SK-N-SH (cell line): ENCODE results near the gene PHC3. TPM values are rescaled to one million over a fixed set of nuclear protein-coding genes. Genes with fewer than 3 reads are reported as not detected.

Source experiments
- CTCF ChIA-PET: fragments of 300-600, 350-600 bp; formaldehyde crosslinking; extraction: SDS; loops from one replicate; lab custom pipeline; 2021; lab: Yijun Ruan, JAX
- POLR2A ChIA-PET: fragments of 350-600 bp; sonication (Branson Sonifier 250); formaldehyde crosslinking; extraction: SDS; loops from one replicate; lab custom pipeline; 2020; ENCODE audit warnings: antibody characterized with exemption, inconsistent platforms; lab: Yijun Ruan, JAX
- DNase-seq: peaks from one replicate; pipeline ENCODE4 v3.0.0; 2012
- H2AFZ ChIP-seq: fragments of 200-600 bp; sonication (generic); 2 replicates; pipeline ENCODE4 v1.8.1; 2016; ENCODE audit warnings: antibody characterized with exemption, mild to moderate bottlenecking, low read depth
- H3F3A ChIP-seq: fragments of 200-600 bp; sonication (generic); replicated peaks from 2 replicates; pipeline ENCODE3; 2016; ENCODE audit warnings: antibody characterized with exemption, mild to moderate bottlenecking; ENCODE audit not compliant: insufficient read depth
- H3K27ac ChIP-seq, 2 experiments: fragments of 200-500 bp in 1 of 2; fragments of 200-600 bp in 1 of 2; sonication (Bioruptor generic) in 1 of 2; sonication (generic), shearing (Covaris generic) in 1 of 2; 2 replicates each; pipeline versions ENCODE4 v1.5.1 to v1.6.1; 2014 to 2016; ENCODE audit warnings: low read depth in 2 of 2, inconsistent platforms in 1 of 2, low read length in 1 of 2, mild to moderate bottlenecking in 1 of 2, mixed read lengths in 1 of 2
- H3K27me3 ChIP-seq: fragments of 200-600 bp; sonication (generic), shearing (Covaris generic); 2 replicates; pipeline ENCODE4 v1.6.1; 2016; ENCODE audit warnings: mixed run types; ENCODE audit not compliant: insufficient read depth
- H3K36me3 ChIP-seq, 2 experiments: fragments of 200-500 bp in 1 of 2; fragments of 200-600 bp in 1 of 2; sonication (Bioruptor generic) in 1 of 2; sonication (generic) in 1 of 2; replicated peaks in 1 of 2; 2 replicates each; pipeline versions ENCODE3 to v1.5.1; 2014 to 2016; ENCODE audit warnings: low read length in 1 of 2, mild to moderate bottlenecking in 1 of 2; ENCODE audit not compliant: insufficient read depth in 2 of 2, control insufficient read depth in 1 of 2
- H3K4me1 ChIP-seq, 2 experiments: fragments of 200-500 bp in 1 of 2; fragments of 200-600 bp in 1 of 2; sonication (Bioruptor generic) in 1 of 2; sonication (generic), shearing (Covaris generic) in 1 of 2; 2 replicates each; pipeline versions ENCODE4 v1.5.1 to v1.6.1; 2014 to 2016; ENCODE audit warnings: low read depth in 1 of 2, low read length in 1 of 2, mixed run types in 1 of 2; ENCODE audit not compliant: insufficient read depth in 2 of 2, control insufficient read depth in 1 of 2
- H3K4me2 ChIP-seq: fragments of 200-600 bp; sonication (generic), shearing (Covaris generic); 2 replicates; pipeline ENCODE4 v1.6.1; 2017; ENCODE audit warnings: mixed run types
- H3K4me3 ChIP-seq, 2 experiments: fragments of 200-500 bp in 1 of 2; fragments of 200-600 bp in 1 of 2; sonication (Bioruptor generic) in 1 of 2; sonication (generic), shearing (Covaris generic) in 1 of 2; 2 replicates each; pipeline versions ENCODE4 v1.5.1 to v1.8.1; 2014 to 2016; ENCODE audit warnings: low read depth in 2 of 2, inconsistent platforms in 1 of 2, low read length in 1 of 2, mild to moderate bottlenecking in 1 of 2, mixed read lengths in 1 of 2, moderate library complexity in 1 of 2
- H3K79me2 ChIP-seq: fragments of 200-600 bp; sonication (generic); 2 replicates; pipeline ENCODE4 v1.8.1; 2017; ENCODE audit warnings: mild to moderate bottlenecking; ENCODE audit not compliant: insufficient read depth
- H3K9ac ChIP-seq: fragments of 200-600 bp; sonication (generic); 2 replicates; pipeline ENCODE4 v1.6.1; 2017; ENCODE audit warnings: mixed run types
- H3K9me2 ChIP-seq: fragments of 200-600 bp; sonication (generic); 2 replicates; pipeline ENCODE4 v1.6.1; 2017; ENCODE audit warnings: mixed run types
- H3K9me3 ChIP-seq: fragments of 200-600 bp; sonication (generic); 2 replicates; pipeline ENCODE4 v1.6.1; 2017; ENCODE audit warnings: mixed run types, mild to moderate bottlenecking, moderate library complexity
- H4K20me1 ChIP-seq: fragments of 200-600 bp; sonication (generic); 2 replicates; pipeline ENCODE4 v1.6.1; 2017; ENCODE audit warnings: mild to moderate bottlenecking, mixed run types; ENCODE audit not compliant: insufficient read depth
- EZH2phosphoT487 ChIP-seq: fragments of 200-600 bp; sonication (generic); IDR thresholded peaks from 2 replicates; pipeline ENCODE4 v1.6.1; 2017; ENCODE audit warnings: low read depth, mixed run types, mild to moderate bottlenecking, antibody characterized with exemption, moderate library complexity, borderline replicate concordance
- FOSL2 ChIP-seq: IDR thresholded peaks from 2 replicates; pipeline ENCODE4 v1.4.0; 2012; ENCODE audit warnings: low read depth, mild to moderate bottlenecking, moderate library complexity, borderline replicate concordance
- GABPA ChIP-seq: IDR thresholded peaks from 2 replicates; pipeline ENCODE4 v1.4.0; 2012; ENCODE audit warnings: low read depth, mild to moderate bottlenecking
- JUND ChIP-seq: IDR thresholded peaks from 2 replicates; pipeline ENCODE4 v1.4.0; 2012
- MAX ChIP-seq: IDR thresholded peaks from 2 replicates; pipeline ENCODE4 v1.4.0; 2012; ENCODE audit warnings: low read depth
- NFIC ChIP-seq: IDR thresholded peaks from 2 replicates; pipeline ENCODE4 v1.4.0; 2012; ENCODE audit warnings: borderline replicate concordance
- RFX5 ChIP-seq: IDR thresholded peaks from 2 replicates; pipeline ENCODE4 v1.6.1; 2012; ENCODE audit warnings: mild to moderate bottlenecking, improper control_type of control experiment, low read length
- TAF1 ChIP-seq: IDR thresholded peaks from 2 replicates; pipeline ENCODE4 v1.6.1; 2012; ENCODE audit warnings: low read depth, mild to moderate bottlenecking, low read length, moderate library complexity, borderline replicate concordance
- TCF12 ChIP-seq: IDR thresholded peaks from 2 replicates; pipeline ENCODE4 v1.4.0; 2012
- TEAD4 ChIP-seq: IDR thresholded peaks from 2 replicates; pipeline ENCODE4 v1.4.0; 2012; ENCODE audit warnings: mild to moderate bottlenecking, borderline replicate concordance; ENCODE audit not compliant: insufficient read depth
- YY1 ChIP-seq: IDR thresholded peaks from 2 replicates; pipeline ENCODE4 v1.4.0; 2012; ENCODE audit warnings: low read depth, mild to moderate bottlenecking
- ZBTB33 ChIP-seq: IDR thresholded peaks from 2 replicates; pipeline ENCODE4 v1.4.0; 2012; ENCODE audit warnings: low read depth, borderline replicate concordance
- WGBS: methylation state at CpG from one replicate; pipeline ENCODE4 v1.1.6; 2017; ENCODE audit warnings: low lambda C conversion rate; 5-methylcytosine and 5-hydroxymethylcytosine counted together
- polyA plus RNA-seq, 3 experiments: library from polyadenylated mRNA; depleted of rRNA; stranded (reverse); fragments of >200 nt; gene quantifications; 2 replicates each; pipeline ENCODE4 v1.2.3, GENCODE V29; 2012
- TF ChIP-seq, protein P1 (sequence below): fragments of 150-350 bp; IDR thresholded peaks from 2 replicates; pipeline ENCODE4 v1.6.1; 2017; ENCODE audit warnings: antibody characterized with exemption, low read length, low read depth, borderline replicate concordance
- TF ChIP-seq, protein P2 (sequence below): IDR thresholded peaks from 2 replicates; pipeline ENCODE4; 2012

The PHC3 gene
- polyA plus RNA-seq, 1 of the 3 experiments (the other 2 are of a cell fraction): 9.2 TPM

GRCh38 chr3:170083343-170083742, 98.2 kb downstream of the PHC3 start:
- peaks cover 48 to 53% of the 10 kb centered on the region in 2 experiments for H3K36me3 ChIP-seq
- no peak overlapping the region for H3K27ac ChIP-seq
- no peaks in the 10 kb centered on the region for H3K9me2 ChIP-seq
- H3K79me2 ChIP-seq: no peaks in the 10 kb centered on the region
- TF ChIP-seq TCF12 (no peak), TEAD4 (no peak), EZH2phosphoT487 (no peak), MAX (no peak), TAF1 (no peak), ZBTB33 (no peak), YY1 (no peak), GABPA (no peak), FOSL2 (no peak), RFX5 (no peak)
- TF ChIP-seq, protein P1, sequence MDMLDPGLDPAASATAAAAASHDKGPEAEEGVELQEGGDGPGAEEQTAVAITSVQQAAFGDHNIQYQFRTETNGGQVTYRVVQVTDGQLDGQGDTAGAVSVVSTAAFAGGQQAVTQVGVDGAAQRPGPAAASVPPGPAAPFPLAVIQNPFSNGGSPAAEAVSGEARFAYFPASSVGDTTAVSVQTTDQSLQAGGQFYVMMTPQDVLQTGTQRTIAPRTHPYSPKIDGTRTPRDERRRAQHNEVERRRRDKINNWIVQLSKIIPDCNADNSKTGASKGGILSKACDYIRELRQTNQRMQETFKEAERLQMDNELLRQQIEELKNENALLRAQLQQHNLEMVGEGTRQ: no peak
- H2AFZ ChIP-seq: no peak overlapping the region
- H3K4me1 ChIP-seq: peaks cover 0 to 2% of the 10 kb centered on the region in 2 experiments; a peak in 2 of 4 replicates
- H3K27me3 ChIP-seq: no peaks in the 10 kb centered on the region
- no peaks in the 10 kb centered on the region for H3K9me3 ChIP-seq
- CTCF ChIA-PET: no interaction called here
- no peak overlapping the region for H3K4me2 ChIP-seq
- WGBS: 92% methylated on average over 1 of the region's 1 CpG
- no peak for DNase-seq
- no peaks in the 10 kb centered on the region for H4K20me1 ChIP-seq
- peaks cover 6% of the 10 kb centered on the region for H3F3A ChIP-seq
- H3K9ac ChIP-seq: no peak overlapping the region
- H3K4me3 ChIP-seq: no peak overlapping the region
- POLR2A ChIA-PET: no interaction called here

DNA sequence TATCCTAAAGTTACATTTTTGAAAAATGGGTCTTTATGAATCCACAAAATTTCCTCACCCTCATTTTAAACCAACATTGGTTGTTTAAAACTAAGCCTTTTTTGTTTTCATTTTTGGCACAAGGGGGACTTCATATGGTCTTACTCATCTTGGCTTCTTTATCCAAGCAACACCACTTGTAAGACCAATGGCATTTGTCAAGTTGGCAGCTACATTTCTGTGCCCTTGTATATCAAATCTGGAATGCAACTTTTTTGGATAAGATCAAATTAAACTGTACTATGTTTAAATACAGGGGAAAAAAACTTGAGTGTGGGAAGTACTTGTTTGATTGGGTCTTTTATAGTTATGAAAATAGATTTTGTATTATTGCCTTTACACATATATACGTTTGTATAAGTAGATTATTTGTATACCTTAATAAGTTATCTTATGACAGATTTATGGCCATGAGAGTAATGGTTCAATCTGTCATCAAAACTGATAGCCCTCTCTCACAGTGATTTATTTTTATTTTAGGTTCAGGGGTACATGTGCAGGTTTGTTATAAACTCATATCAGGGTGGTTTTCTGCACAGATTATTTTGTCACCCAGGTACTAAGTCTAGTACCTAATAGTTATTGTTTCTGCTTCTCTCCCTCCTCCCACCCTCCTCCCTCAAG, 100.3 kb downstream of the PHC3 start:
- Histone ChIP-seq H4K20me1 (no peaks in the 10 kb centered on the region), H3K36me3 (peaks cover 32 to 36% of the 10 kb centered on the region in 2 experiments), H3K27me3 (no peaks in the 10 kb centered on the region), H3K9me3 (no peaks in the 10 kb centered on the region), H3K79me2 (no peaks in the 10 kb centered on the region), H3K4me1 (peaks cover 0 to 2% of the 10 kb centered on the region in 2 experiments; a peak in 2 of 4 replicates), H3K9ac (no peak overlapping the region), H2AFZ (no peak overlapping the region), H3K4me2 (no peak overlapping the region), H3K9me2 (no peaks in the 10 kb centered on the region), H3F3A (peaks cover 3% of the 10 kb centered on the region), H3K4me3 (no peak overlapping the region), H3K27ac (no peak overlapping the region)
- TF ChIP-seq TCF12 (peak; percentile 67), JUND (peak; percentile 42), NFIC (peak; percentile 40; the same call in 1 of the 2 replicates), TAF1 (no peak)
- TF ChIP-seq, protein P2, sequence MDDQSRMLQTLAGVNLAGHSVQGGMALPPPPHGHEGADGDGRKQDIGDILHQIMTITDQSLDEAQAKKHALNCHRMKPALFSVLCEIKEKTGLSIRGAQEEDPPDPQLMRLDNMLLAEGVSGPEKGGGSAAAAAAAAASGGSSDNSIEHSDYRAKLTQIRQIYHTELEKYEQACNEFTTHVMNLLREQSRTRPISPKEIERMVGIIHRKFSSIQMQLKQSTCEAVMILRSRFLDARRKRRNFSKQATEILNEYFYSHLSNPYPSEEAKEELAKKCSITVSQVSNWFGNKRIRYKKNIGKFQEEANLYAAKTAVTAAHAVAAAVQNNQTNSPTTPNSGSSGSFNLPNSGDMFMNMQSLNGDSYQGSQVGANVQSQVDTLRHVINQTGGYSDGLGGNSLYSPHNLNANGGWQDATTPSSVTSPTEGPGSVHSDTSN: peak; percentile 69
- POLR2A ChIA-PET: no interaction called here
- CTCF ChIA-PET: no interaction called here
- DNase-seq: no peak
- WGBS: 87% methylated on average over 1 of the region's 1 CpG
